T-helper 1 cell treated with Interleukin-12 subunit alpha and Interleukin-12 subunit beta and Interleukin-4 antibody, amounts not matched to agents 30 μg/mL and 1 μg/mL, for 36 hours (primary cell): ENCODE measurements around the gene GMEB2.
"Not testable (repeated sequence)": the region's sequence is repeated elsewhere in the genome, so short reads cannot be mapped to it uniquely, and the experiment has no call there.

Experiments
- H3K27ac Mint-ChIP-seq: one replicate; pipeline ENCODE4 v1.8.0; 2021; ENCODE audit warnings: mild to moderate bottlenecking, mixed read lengths
- H3K27me3 Mint-ChIP-seq: one replicate; pipeline ENCODE4 v1.8.0; 2021; ENCODE audit warnings: low read depth, mixed read lengths
- H3K36me3 Mint-ChIP-seq: one replicate; pipeline ENCODE4 v1.8.0; 2021; ENCODE audit warnings: low read depth, mixed read lengths
- H3K4me1 Mint-ChIP-seq: one replicate; pipeline ENCODE4 v1.8.0; 2021; ENCODE audit warnings: low read depth, mixed read lengths
- H3K4me3 Mint-ChIP-seq: one replicate; pipeline ENCODE4 v1.8.0; 2021; ENCODE audit warnings: mild to moderate bottlenecking, moderate library complexity, mixed read lengths
- H3K9me3 Mint-ChIP-seq: one replicate; pipeline ENCODE4 v1.8.0; 2021; ENCODE audit warnings: mixed read lengths

Gene GMEB2

GRCh38 chr20:63572071-63572787, 54.7 kb downstream of the GMEB2 start:
- Mint-ChIP-seq H3K36me3 (peaks cover 15% of the 10 kb centered on the region), H3K27me3 (peaks cover 13% of the 10 kb centered on the region), H3K4me3 (no peak overlapping the region)

DNA sequence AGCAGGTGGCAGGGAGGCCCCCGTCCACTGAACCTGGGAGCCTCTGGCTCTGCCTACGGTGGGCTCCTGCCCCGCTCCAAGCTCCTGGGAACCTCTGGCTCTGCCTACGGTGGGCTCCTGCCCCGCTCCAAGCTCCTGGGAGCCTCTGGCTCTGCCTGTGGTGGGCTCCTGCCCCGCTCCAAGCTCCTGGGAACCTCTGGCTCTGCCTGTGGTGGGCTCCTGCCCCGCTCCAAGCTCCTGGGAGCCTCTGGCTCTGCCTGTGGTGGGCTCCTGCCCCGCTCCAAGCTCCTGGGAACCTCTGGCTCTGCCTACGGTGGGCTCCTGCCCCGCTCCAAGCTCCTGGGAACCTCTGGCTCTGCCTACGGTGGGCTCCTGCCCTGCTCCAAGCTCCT, 55.8 kb downstream of the GMEB2 start:
- peaks cover 20% of the 10 kb centered on the region for H3K4me1 Mint-ChIP-seq
- peaks cover 16% of the 10 kb centered on the region for H3K36me3 Mint-ChIP-seq
- not testable (repeated sequence) for H3K27ac Mint-ChIP-seq, H3K27me3 Mint-ChIP-seq, H3K4me3 Mint-ChIP-seq, H3K9me3 Mint-ChIP-seq

More at GRCh38 chr20:63572071-63572787, 54.7 kb downstream of the GMEB2 start:
- Mint-ChIP-seq H3K9me3 (no peaks in the 10 kb centered on the region), H3K4me1 (peaks cover 21% of the 10 kb centered on the region), H3K27ac (no peak overlapping the region)

GRCh38 chr20:63570281-63571086, 56.4 kb downstream of the GMEB2 start:
- Mint-ChIP-seq H3K4me3 (no peak overlapping the region), H3K9me3 (no peaks in the 10 kb centered on the region), H3K36me3 (peaks cover 18% of the 10 kb centered on the region), H3K4me1 (peaks cover 20% of the 10 kb centered on the region), H3K27ac (no peak overlapping the region), H3K27me3 (peaks cover under 1% of the 10 kb centered on the region)

DNA sequence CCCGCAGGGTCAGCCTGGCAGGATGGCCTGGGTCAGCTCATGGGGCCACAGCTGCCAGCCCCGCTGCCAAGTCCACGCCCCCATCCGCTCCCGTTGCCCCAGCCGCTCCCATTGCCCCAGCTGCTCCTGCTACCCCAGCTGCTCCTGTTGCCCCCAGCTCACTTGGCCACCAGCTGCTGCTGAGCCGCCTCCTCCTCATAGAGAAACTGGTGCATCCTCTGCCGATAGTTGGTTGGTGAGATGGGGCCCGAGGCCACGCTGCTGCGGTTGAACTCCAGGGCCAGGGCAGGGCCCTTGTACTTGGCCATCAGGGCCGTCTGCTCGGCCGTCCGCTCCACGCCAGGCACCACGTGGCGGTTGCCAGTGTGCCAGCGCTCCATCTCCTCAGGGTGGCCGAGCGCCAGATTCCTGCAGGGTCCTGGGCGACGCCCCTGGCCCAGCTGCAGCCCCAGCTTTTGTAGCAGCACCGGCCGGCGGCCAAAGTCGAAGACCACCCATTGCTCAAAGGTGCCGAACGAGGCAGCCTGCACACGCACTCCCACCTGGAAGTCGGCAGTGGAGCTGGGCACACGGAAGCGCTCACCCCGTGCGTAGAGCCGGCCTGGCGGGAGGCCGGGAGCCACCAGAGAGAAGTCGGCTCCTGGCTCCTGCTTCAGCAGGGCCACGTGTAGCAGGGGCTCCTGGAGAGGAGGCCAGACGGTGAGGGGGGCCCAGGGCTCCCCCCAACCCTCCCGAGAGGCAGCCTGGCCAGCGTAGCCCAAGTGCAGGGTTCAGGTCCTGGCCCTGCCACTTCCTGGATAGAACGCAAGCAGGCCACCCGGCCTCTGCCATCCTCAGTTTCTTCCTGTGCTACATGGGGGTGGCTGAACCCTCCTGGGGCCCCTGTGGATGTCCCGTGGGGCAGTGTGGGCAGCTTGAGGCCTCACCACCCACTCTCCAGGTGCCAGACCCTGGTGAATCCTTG, 57.6 kb downstream of the GMEB2 start:
- Mint-ChIP-seq H3K4me1 (peaks cover 20% of the 10 kb centered on the region), H3K4me3 (no peak overlapping the region), H3K27me3 (no peaks in the 10 kb centered on the region)

DNA sequence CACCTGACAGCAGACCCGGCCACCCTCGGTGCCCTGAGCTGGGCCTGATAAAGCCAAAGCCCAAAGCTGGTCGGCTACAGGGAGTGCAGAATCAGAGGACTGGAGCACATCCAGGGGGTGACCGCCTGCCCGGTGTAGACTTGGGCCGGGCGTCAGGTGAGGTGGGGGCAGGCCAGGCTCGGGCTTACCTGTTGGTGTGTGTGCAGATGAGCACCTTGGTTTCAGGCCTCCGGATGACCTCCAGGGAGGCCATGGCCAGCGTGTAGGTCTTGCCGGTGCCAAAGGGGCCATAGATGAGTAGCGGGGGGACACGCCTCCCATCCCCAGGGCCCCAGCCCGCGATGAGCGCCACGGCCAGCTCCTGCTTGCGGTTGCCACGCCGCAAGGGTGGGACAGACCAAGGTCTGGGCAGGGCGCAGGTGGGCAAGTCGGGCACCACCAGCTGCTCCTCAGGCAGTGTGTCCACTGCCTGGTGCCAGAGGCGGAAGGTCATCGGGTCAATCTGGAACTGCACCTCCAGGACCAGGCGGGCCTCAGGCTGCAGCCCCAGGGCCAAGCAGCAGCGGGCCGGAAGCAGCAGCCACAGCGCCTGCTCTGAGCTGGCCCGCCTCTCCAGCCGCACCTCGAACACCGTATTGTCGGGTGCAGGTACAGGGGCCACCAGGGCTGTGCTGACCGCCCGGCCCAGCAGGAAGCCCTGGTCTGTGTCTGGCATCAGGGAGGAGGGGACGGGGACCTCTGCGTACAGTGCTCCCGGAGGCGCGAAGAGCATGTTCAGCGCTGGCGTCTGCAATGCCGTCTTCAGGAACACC, 58.5 kb downstream of the GMEB2 start:
- Mint-ChIP-seq H3K27ac (peak overlapping the region; percentile 63), H3K36me3 (peaks cover 20% of the 10 kb centered on the region), H3K9me3 (no peaks in the 10 kb centered on the region), H3K27me3 (no peaks in the 10 kb centered on the region), H3K4me1 (peaks cover 18% of the 10 kb centered on the region), H3K4me3 (peak overlapping the region; percentile 67)

More for the DNA sequence above, 57.6 kb downstream of the GMEB2 start:
- H3K9me3 Mint-ChIP-seq, result no peaks in the 10 kb centered on the region
- no peak overlapping the region for H3K27ac Mint-ChIP-seq
- H3K36me3 Mint-ChIP-seq, result peaks cover 18% of the 10 kb centered on the region

- Mint-ChIP-seq H3K4me3 (peak overlapping the region; percentile 67), H3K36me3 (peaks cover 20% of the 10 kb centered on the region), H3K9me3 (no peaks in the 10 kb centered on the region), H3K27me3 (no peaks in the 10 kb centered on the region), H3K4me1 (peaks cover 18% of the 10 kb centered on the region), H3K27ac (peak overlapping the region; percentile 63)
These were observed 59.3 kb downstream of the GMEB2 start for GRCh38 chr20:63567386-63568169.

GRCh38 chr20:63567136-63567385, 59.8 kb downstream of the GMEB2 start:
- Mint-ChIP-seq H3K4me1 (peaks cover 18% of the 10 kb centered on the region), H3K27me3 (no peaks in the 10 kb centered on the region), H3K27ac (no peak overlapping the region), H3K9me3 (no peaks in the 10 kb centered on the region), H3K36me3 (peaks cover 20% of the 10 kb centered on the region), H3K4me3 (no peak overlapping the region)

DNA sequence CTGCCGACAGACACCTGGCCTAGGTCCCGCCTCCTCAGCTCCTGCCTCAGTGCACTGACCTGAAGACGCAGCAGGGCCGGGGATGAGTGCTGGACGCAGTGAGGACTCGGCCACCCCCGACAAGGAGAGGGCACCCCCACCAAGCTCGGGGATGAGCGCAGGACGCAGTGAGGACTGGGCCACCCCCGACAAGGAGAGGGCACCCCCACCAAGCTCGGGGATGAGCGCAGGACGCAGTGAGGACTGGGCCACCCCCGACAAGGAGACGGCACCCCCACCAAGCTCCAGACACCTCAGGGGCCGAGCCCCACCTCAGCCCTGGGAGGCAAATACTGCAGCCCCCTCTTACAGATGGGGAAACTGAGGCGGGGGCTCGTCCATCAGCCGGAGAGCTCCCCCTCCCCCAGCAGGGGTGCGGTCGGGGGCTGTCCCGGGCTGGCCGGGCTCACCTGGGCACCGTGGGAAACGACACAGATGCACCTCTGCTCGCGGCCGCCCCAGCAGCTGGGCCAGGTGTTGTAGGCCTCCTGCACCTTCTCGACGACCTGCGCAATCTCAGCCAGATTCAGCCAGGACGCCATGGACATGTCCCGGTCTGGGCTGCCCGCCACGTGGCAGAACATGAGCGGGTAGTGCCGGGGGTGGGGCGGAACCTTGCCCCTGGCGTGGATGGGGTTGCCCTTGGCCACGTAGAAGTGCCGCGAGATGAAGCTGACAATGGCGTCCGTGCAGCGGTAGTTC, 60.3 kb downstream of the GMEB2 start:
- no peak overlapping the region for H3K27ac Mint-ChIP-seq
- peaks cover 20% of the 10 kb centered on the region for H3K36me3 Mint-ChIP-seq
- H3K4me3 Mint-ChIP-seq, result no peak overlapping the region
- H3K9me3 Mint-ChIP-seq, result no peaks in the 10 kb centered on the region
- peaks cover 18% of the 10 kb centered on the region for H3K4me1 Mint-ChIP-seq
- H3K27me3 Mint-ChIP-seq, result no peaks in the 10 kb centered on the region

- Mint-ChIP-seq H3K4me3 (no peak overlapping the region), H3K27me3 (no peaks in the 10 kb centered on the region), H3K4me1 (peaks cover 18% of the 10 kb centered on the region), H3K36me3 (peaks cover 23% of the 10 kb centered on the region), H3K27ac (no peak overlapping the region), H3K9me3 (no peaks in the 10 kb centered on the region)
These were observed 61.1 kb downstream of the GMEB2 start for GRCh38 chr20:63565699-63566335.

DNA sequence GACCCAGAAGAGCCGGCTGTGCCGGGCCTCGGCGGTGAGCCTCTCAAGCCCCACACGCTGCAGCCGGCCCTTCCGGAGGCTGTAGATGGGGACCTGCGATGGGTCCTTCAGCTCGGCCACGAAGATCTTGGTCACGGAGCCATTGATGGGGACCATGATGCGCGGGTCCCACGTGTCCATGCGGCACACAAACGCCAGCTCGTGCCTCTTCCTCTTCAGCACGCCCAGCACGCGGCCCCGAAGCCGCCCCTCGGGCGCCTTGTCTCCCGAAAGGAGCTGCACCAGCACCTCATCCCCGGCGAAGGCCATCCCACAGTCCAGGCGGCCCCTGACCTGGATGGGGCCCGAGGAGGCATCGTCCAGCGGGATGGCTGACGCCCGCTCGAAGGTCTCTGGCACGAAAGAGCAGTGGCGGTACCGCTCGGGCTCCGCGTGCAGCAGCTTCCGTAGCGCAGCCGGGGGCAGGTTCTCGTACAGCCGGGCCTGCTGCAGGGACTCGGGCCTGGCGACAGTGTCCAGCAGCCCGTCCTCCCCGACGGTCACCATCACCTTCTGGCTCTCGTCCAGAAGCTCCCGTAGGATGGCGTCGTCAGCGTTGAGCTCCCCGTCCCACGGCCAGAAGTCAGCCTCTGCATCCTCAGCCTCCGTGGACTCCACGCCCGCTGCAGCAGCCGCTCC, 61.7 kb downstream of the GMEB2 start:
- no peaks in the 10 kb centered on the region for H3K9me3 Mint-ChIP-seq
- peaks cover 27% of the 10 kb centered on the region for H3K36me3 Mint-ChIP-seq
- H3K27me3 Mint-ChIP-seq, result no peaks in the 10 kb centered on the region
- H3K4me3 Mint-ChIP-seq, result no peak overlapping the region
- peaks cover 18% of the 10 kb centered on the region for H3K4me1 Mint-ChIP-seq
- H3K27ac Mint-ChIP-seq, result no peak overlapping the region

DNA sequence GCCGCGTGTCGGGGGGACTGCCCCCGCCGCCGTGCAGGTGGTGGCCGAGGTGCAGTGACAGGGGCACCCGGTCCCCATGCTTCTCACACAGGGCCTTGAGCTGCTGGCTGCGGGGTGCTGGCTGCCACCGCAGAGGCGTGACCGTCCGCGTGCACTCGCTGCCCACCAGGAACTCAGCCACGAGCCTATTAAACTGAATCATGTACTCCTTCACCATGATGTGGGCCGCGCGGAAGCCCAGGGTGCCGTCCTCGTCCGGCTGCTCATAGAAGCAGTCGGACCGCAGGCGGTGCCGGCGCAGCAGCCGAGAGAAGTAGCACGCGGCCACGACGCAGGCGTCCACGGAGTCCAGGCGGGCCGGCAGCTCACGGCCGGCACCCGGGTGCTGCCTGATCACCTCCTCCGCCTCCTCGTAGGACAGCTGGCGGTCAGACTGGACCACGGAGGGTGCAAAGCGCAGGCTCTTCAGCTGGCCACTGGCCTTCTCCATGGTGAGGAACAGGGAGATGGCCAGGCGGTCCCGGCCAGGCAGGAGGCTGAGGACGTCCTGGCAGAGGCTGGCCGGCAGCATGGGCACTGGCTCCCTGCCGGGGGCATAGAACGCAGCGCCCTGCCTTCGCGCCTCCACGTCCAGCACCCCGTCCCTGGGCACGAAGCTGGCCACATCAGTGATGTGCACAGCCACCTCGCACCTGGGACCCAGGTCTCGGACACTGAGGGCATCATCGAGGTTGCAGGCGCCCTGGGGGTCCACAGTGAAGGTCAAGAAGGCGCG, 62.7 kb downstream of the GMEB2 start:
- Mint-ChIP-seq H3K27ac (no peak overlapping the region), H3K27me3 (no peaks in the 10 kb centered on the region), H3K4me3 (no peak overlapping the region), H3K9me3 (no peaks in the 10 kb centered on the region), H3K4me1 (peaks cover 15% of the 10 kb centered on the region), H3K36me3 (peaks cover 25% of the 10 kb centered on the region)
